ENCODE results near the gene SLC27A5. TPM values are rescaled to one million over a fixed set of nuclear protein-coding genes. Genes with fewer than 3 reads are reported as not detected.

Gene SLC27A5
- total and polyA plus RNA-seq, 2 donors (not counting 3 experiments of a cell fraction or from before 2014, with no cell fraction given): 7.1 to 16.0 TPM

- Histone ChIP-seq H3K79me2 (ENCODE audit: control insufficient read depth, insufficient read depth, low read length) (peaks cover 36% of the 10 kb centered on the region), H3K4me1 (ENCODE audit: control insufficient read depth, extremely low read depth, insufficient read depth, low read length) (peaks cover 23% of the 10 kb centered on the region), H4K20me1 (replicated peaks; ENCODE audit: control insufficient read depth, extremely low read depth, insufficient read depth, low read length) (no peaks in the 10 kb centered on the region), H3K9ac (replicated peaks; ENCODE audit: extremely low read depth, insufficient read depth, low read length) (peak overlapping the region; percentile 91), H3K4me3 (replicated peaks in 1 of 3; ENCODE audit: insufficient read depth in 1 of 3, low read depth in 1 of 3, low read length in 3 of 3) (peak overlapping the region; percentile 67 to 83 (median 73)), H2AFZ (ENCODE audit: low read depth, low read length) (no peak overlapping the region), H3K4me2 (ENCODE audit: insufficient read depth, low read length) (peak overlapping the region; percentile 22), H3K27ac (ENCODE audit: insufficient read depth, low read depth, low read length) (peak overlapping the region; percentile 69), H3K9me1 (replicated peaks; ENCODE audit: control insufficient read depth, extremely low read depth, insufficient read depth, low read length) (no peaks in the 10 kb centered on the region), H3K9me3 (replicated peaks; ENCODE audit: control insufficient read depth, insufficient read depth, low read length) (no peaks in the 10 kb centered on the region), H3K27me3 (ENCODE audit: control insufficient read depth in 2 of 2, insufficient read depth in 2 of 2, low read length in 2 of 2) (no peaks in the 10 kb centered on the region), H3K36me3 (ENCODE audit: control insufficient read depth in 2 of 2, extremely low read depth in 1 of 2, insufficient read depth in 2 of 2, low read length in 2 of 2) (peaks cover 0 to 11% of the 10 kb centered on the region in 2 experiments)
- CTCF ChIA-PET: interaction anchor here (0.7 to 4.6 kb wide), 20 partner anchors 10 to 136 kb away, joined by 3 to 111 read pairs (median 6); partner anchors contain the start of genes CHMP2A, MZF1, TRIM28 and UBE2M
- BruUV-seq (replicated peaks): TSS peak; percentile 17
- POLR2A ChIA-PET: interaction anchor here (2.6 to 3.4 kb wide), 2 partner anchors 25 to 57 kb away, joined by 17 to 20 read pairs; partner anchors contain the start of gene TRIM28
- FAIRE-seq: no peak
- DNase-seq (ENCODE audit: low read depth, low spot score): no peak
- intact Hi-C loops (cut with micrococcal nuclease): loop anchor here (1.0 to 2.0 kb wide), 9 partner anchors 19 to 299 kb away; partner anchors contain the start of genes CHMP2A, TRIM28 and ZNF544
- no peak for TF ChIP-seq EZH2 (IDR thresholded peaks at IDR 0.05; ENCODE audit: borderline replicate concordance, low read depth, low read length, severe bottlenecking)
- TF ChIP-seq MYC (IDR thresholded peaks at IDR 0.05; ENCODE audit: low read depth, low read length): no peak
- TF ChIP-seq CTCF (IDR thresholded peaks at IDR 0.05; ENCODE audit: extremely low read depth in 1 of 2, insufficient read depth in 1 of 2, low read depth in 1 of 2, low read length in 2 of 2): no peak
- TF ChIP-seq POLR2A (IDR thresholded peaks at IDR 0.05; ENCODE audit: low read depth, low read length): no peak
- no peak for TF ChIP-seq GATA2 (IDR thresholded peaks at IDR 0.05; ENCODE audit: insufficient read depth, insufficient read length, low read depth, low read length)
- TF ChIP-seq FOS (IDR thresholded peaks at IDR 0.05; ENCODE audit: borderline replicate concordance, insufficient read depth, low read length): no peak
- TF ChIP-seq, protein P1, sequence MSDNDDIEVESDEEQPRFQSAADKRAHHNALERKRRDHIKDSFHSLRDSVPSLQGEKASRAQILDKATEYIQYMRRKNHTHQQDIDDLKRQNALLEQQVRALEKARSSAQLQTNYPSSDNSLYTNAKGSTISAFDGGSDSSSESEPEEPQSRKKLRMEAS (IDR thresholded peaks at IDR 0.05; ENCODE audit: insufficient read depth, insufficient read length): no peak
- TF ChIP-seq JUN (IDR thresholded peaks at IDR 0.05; ENCODE audit: borderline replicate concordance, insufficient read depth, insufficient read length, low read depth): no peak
- TF ChIP-seq POLR2AphosphoS5 (IDR thresholded peaks at IDR 0.05; ENCODE audit: insufficient read depth, low read depth, low read length): no peak
- dilution Hi-C loops (cut with MboI; ENCODE audit: extremely low pct_ligation_motif_present, low sequenced_read_pairs): no loop called here
Observed at GRCh38 chr19:58518256-58519086, 6.7 kb upstream of the SLC27A5 start.

Measured in endothelial cell of umbilical vein (primary cell).